Right lobe of liver (tissue), 6 donors: ENCODE measurements around the gene SQSTM1. TPM values are rescaled to one million over a fixed set of nuclear protein-coding genes. Genes with fewer than 3 reads are reported as not detected.
A peak's percentile ranks its signal among the peaks of the same experiment; 100 is the strongest.

Experiments
- ATAC-seq, 4 donors: fragments of 200-7000 bp; cut with Tn5 transposase; one replicate each; pipeline ENCODE4 v1.9.1; 2020; ENCODE audit warnings: mild to moderate bottlenecking in 4 of 4, moderate library complexity in 4 of 4
- DNase-seq, 3 donors: peaks; one replicate each; pipeline ENCODE4 v3.0.0-alpha.2; 2020
- H3K27ac ChIP-seq, 3 donors: fragments of 200-600 bp; one replicate each; pipeline ENCODE4 v1.8.0; 2022
- H3K27me3 ChIP-seq, 2 donors: fragments of 200-600 bp; one replicate each; pipeline ENCODE4 v1.8.0; 2022
- H3K36me3 ChIP-seq, 4 donors: fragments of 200-600 bp; sonication (generic) in 1 of 4; one replicate each; pipeline versions ENCODE4 v1.5.1 to v1.8.0; 2017 to 2022; ENCODE audit warnings: control low read depth in 1 of 4
- H3K4me1 ChIP-seq, 4 donors: fragments of 200-600 bp; sonication (generic) in 1 of 4; one replicate each; pipeline versions ENCODE4 v1.5.1 to v1.8.0; 2017 to 2022; ENCODE audit warnings: control low read depth in 1 of 4
- H3K4me3 ChIP-seq, 3 donors: fragments of 200-600 bp; one replicate each; pipeline ENCODE4 v1.8.0; 2022
- H3K9me3 ChIP-seq, 4 donors: fragments of 200-600 bp; sonication (generic) in 1 of 4; one replicate each; pipeline versions ENCODE4 v1.5.1 to v1.8.0; 2017 to 2022; ENCODE audit warnings: control low read depth in 1 of 4
- POLR2A ChIP-seq: fragments of 450-650 bp; IDR thresholded peaks from one replicate; pipeline ENCODE4 v1.6.1; 2017; ENCODE audit warnings: antibody characterized with exemption, mild to moderate bottlenecking
- WGBS: methylation state at CpG from one replicate; pipeline ENCODE4 v1.1.6; 2018; ENCODE audit warnings: low coverage, low lambda C conversion rate; ENCODE audit not compliant: insufficient coverage; ENCODE audit errors: missing lambda C conversion rate; 5-methylcytosine and 5-hydroxymethylcytosine counted together
- intact Hi-C, 2 donors: fragments of 100-400 bp; cut with DNase I; formaldehyde crosslinking; loops; one replicate each; pipeline versions ENCODE4 v1.11.2 to v1.14.1; 2022
- total RNA-seq, 6 experiments: library from RNA; depleted of rRNA in 2 of 6; stranded (reverse); fragments of >200 nt in 2 of 6; fragmentation: NEBNext Ultra II Directional in 3 of 6; extraction: Animal tissue kit (Norgen Biotek cat#: 25700) in 3 of 6; gene quantifications; one replicate each; pipeline versions ENCODE4 v1.1.0 to v1.2.4, GENCODE V29; 2016 to 2023
- TF ChIP-seq, protein P1 (sequence below), 4 donors: fragments of 200-600 bp in 3 of 4; fragments of 450-650 bp in 1 of 4; IDR thresholded peaks; one replicate each; pipeline versions ENCODE4 v1.5.1 to v1.8.0; 2016 to 2022; ENCODE audit warnings: antibody characterized with exemption in 4 of 4, mild to moderate bottlenecking in 2 of 4
- donor health status: DM: no; HTN: yes; CAD: no.
- donor health status: DM: no; HTN: no; CAD: no.
- donor health status: DM: no; HTN: no; CAD: no.
- donor health status: DM: no; HTN: yes; CAD: no.
- donor health status: DM: no; HTN: yes; CAD: no.

Gene SQSTM1
- total RNA-seq, 6 experiments from 2014 or later, result 195 to 1,174 (median 649) TPM

DNA sequence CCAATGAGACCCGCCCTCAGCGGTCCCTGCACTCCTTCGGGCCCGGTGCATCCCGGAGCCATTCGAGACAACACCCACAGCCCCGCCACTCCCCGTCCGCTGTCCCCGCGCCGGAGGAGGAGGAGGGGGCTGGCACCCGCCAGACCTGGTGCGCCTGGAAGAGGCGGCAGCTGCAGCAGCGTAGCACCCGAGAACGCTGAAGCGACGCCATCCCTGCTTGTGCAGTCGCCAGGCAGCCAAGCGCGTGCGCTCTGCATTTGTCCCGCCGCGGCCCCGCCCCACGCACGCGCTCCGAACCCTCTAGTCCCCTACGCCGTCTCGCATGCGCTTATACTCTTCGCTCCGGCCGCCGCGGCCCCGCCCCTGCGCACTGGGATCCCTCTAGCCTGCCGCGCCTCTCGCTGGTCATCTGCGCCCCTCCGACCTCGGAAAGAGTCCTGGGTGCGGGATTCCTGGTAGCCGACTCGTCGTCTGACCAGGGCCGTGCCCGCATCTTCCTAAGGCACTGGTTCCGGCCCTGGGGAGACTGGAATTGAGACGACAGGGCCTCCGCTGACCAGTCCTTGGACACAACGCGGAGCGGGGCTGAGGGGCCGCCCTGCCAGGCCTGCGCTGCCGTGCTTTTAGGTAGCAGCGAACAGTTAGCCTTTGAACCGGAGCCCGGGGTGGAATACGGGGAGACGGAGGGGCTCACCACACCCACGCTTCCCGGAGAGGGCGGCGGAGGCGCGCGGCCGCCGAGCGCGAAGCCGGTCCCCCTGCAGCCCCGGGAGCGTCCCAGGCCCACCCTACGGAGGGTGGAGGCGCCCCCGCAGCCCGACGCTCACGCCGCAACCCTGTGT lies 38.1 kb downstream of the SQSTM1 start, which contains the start of gene MRNIP:
MRNIP (minus strand) TSS at position 232 of the 842 bp plus-strand sequence; CDS start at position 211, 21 bp downstream.
- Histone ChIP-seq H3K9me3 (no peaks in the 10 kb centered on the region), H3K27ac (peak within 1 kb of the TSS; percentile 64 to 82 (median 75)), H3K36me3 (peaks cover 0 to 12% (median 3%) of the 10 kb centered on the region in 4 donors), H3K4me1 (peaks cover 0 to 5% (median 2%) of the 10 kb centered on the region in 4 donors), H3K4me3 (peak within 1 kb of the TSS; percentile 79 to 98 (median 95)), H3K27me3 (no peaks in the 10 kb centered on the region)
- WGBS, result 0% methylated on average over 3 of the region's 90 CpGs
- DNase-seq (peak; percentile 98), ATAC-seq (peak; percentile 97 to 99 (median 98))
- TF ChIP-seq POLR2A, result peak; percentile 71
- TF ChIP-seq, protein P1, sequence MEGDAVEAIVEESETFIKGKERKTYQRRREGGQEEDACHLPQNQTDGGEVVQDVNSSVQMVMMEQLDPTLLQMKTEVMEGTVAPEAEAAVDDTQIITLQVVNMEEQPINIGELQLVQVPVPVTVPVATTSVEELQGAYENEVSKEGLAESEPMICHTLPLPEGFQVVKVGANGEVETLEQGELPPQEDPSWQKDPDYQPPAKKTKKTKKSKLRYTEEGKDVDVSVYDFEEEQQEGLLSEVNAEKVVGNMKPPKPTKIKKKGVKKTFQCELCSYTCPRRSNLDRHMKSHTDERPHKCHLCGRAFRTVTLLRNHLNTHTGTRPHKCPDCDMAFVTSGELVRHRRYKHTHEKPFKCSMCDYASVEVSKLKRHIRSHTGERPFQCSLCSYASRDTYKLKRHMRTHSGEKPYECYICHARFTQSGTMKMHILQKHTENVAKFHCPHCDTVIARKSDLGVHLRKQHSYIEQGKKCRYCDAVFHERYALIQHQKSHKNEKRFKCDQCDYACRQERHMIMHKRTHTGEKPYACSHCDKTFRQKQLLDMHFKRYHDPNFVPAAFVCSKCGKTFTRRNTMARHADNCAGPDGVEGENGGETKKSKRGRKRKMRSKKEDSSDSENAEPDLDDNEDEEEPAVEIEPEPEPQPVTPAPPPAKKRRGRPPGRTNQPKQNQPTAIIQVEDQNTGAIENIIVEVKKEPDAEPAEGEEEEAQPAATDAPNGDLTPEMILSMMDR (IDR thresholded peaks at IDR 0.05), result peak in 3 of 4 donors; percentile 15 to 45 (median 33)
- intact Hi-C loops, result no loop called here

DNA sequence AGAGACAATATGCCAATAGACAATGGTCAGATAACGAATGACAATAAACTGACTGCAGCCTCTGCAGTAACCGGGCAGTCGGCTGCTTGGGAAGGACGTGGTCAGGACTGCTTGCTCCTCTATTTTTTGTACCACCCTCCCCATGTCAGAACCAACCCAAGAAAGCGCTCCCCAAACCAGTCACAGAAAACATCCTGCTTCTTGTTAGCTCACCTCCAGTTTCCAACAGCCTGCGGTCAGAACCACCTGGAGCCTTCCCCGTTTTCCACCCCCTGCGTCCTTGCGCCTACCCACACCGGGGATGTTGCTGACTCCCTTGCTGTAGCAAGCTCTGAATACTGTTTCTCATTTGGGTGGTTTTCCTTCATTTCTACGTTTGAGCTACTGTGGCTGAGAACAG lies 39.6 kb downstream of the SQSTM1 start:
- Histone ChIP-seq H3K36me3 (peaks cover 0 to 16% (median 7%) of the 10 kb centered on the region in 4 donors), H3K4me3 (no peak overlapping the region), H3K27me3 (no peaks in the 10 kb centered on the region), H3K9me3 (no peaks in the 10 kb centered on the region), H3K4me1 (peaks cover 0 to 5% (median 2%) of the 10 kb centered on the region in 4 donors), H3K27ac (no peak overlapping the region)
- TF ChIP-seq POLR2A, result no peak
- TF ChIP-seq, protein P1 (IDR thresholded peaks at IDR 0.05), result no peak
- WGBS, result 77% methylated on average over 9 of the region's 11 CpGs
- intact Hi-C loops, result no loop called here
- DNase-seq, result no peak
- ATAC-seq, result no peak

DNA sequence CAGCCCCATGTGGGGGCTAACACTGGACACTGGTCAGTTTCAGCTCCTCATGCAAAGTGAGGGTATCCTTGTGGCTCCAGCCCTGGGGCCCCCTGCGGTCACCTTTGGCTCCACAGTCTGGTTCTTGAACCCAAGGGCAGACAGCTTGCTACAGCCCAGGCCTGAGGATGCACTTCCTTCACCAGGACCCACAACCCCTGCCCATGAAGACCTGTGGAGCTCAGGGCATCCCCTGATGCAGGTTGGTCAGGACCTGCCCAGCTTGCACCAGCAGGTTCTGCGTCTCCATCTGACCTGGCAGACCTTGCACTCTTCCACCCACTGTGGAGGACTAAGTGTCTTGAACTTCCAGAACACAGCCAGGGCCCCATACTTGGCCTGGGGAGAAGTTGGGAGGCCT lies 41.6 kb downstream of the SQSTM1 start:
- Histone ChIP-seq H3K27me3 (no peaks in the 10 kb centered on the region), H3K4me3 (no peak overlapping the region), H3K9me3 (no peaks in the 10 kb centered on the region), H3K27ac (no peak overlapping the region), H3K4me1 (peaks cover 0 to 4% (median 2%) of the 10 kb centered on the region in 4 donors), H3K36me3 (peaks cover 0 to 22% (median 7%) of the 10 kb centered on the region in 4 donors)
- WGBS, result 89% methylated on average over 1 of the region's 2 CpGs
- TF ChIP-seq, protein P1 (IDR thresholded peaks at IDR 0.05), result no peak
- no peak for TF ChIP-seq POLR2A
- intact Hi-C loops, result no loop called here
- ATAC-seq, result no peak
- DNase-seq, result no peak

DNA sequence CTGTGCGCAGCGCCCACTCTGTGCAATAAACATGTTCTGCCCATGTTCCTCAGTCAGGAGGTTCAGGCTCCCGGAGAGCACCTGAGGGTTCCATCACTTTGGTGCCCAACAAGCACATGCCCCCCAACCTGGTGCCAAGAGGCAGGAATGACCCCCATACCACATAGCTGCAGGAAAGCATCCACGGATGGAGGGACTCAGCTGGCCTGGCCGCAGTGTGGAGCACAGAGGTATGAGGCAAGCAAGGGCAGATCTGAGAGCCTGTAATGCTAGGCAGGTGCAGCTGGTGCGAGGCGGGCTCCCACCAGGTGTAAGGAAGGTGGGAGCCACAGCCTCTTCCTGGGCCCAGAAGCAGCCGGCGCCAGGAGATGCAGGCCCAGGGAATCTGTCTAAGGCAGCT lies 42.2 kb downstream of the SQSTM1 start:
- peaks cover 0 to 4% (median 0%) of the 10 kb centered on the region in 4 donors for H3K4me1 ChIP-seq
- no peak overlapping the region for H3K4me3 ChIP-seq
- peaks cover 0 to 22% (median 7%) of the 10 kb centered on the region in 4 donors for H3K36me3 ChIP-seq
- TF ChIP-seq, protein P1 (IDR thresholded peaks at IDR 0.05), result no peak
- no peak for TF ChIP-seq POLR2A
- H3K9me3 ChIP-seq, result no peaks in the 10 kb centered on the region
- DNase-seq (no peak), ATAC-seq (no peak)
- intact Hi-C loops, result no loop called here
- H3K27me3 ChIP-seq, result no peaks in the 10 kb centered on the region
- 96% methylated on average over 5 of the region's 9 CpGs for WGBS
- no peak overlapping the region for H3K27ac ChIP-seq
